ENCODE measurements around the gene CAPN1. TPM values are rescaled to one million over a fixed set of nuclear protein-coding genes. Genes with fewer than 3 reads are reported as not detected.
"Not testable (repeated sequence)": the region's sequence is repeated elsewhere in the genome, so short reads cannot be mapped to it uniquely, and the experiment has no call there.

Gene CAPN1
- total RNA-seq, 1 donor from 2014 or later: 130 TPM

DNA sequence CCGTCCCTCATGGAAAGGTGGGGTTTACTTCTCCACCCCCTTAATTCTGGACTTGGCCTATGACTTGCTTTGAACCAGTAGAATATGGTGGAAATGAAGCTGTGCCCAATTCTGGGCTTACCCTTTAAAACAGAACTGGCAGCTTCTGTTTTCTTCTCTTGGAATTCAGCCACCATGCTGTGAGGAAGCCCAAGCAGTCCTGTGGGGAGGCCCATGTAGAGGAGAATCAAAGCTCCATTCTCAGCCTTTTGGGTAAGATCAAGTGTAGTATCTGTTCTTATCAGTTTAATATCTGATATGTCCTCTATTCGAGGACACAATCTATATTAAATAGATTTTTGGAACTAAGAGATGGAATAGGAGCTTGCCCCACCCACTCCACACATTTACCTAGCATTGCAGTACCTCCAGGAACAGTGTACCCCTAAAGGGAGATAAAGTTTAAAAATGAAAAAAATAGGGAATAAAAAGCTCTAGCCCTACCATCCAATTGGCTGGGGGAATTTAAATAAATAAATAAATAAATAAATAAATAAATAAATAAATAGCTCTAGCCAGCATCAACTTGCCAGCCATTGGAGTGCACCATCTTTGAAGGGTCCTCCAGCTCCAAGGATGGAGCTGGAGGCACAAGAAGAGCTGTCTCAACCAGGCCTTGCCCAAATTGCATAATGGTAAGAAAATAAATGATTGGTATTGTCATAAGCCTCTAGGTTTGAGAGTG, 34.2 kb upstream of the CAPN1 start:
- no peak for DNase-seq (ENCODE audit: low spot score)
- no peaks in the 10 kb centered on the region for H3K9me3 Mint-ChIP-seq (ENCODE audit: low read depth)
- H3K27me3 Mint-ChIP-seq (ENCODE audit: low read depth): peaks cover 8% of the 10 kb centered on the region
- H3K27ac Mint-ChIP-seq (ENCODE audit: unreplicated experiment): no peak overlapping the region
- H3K4me1 Mint-ChIP-seq (ENCODE audit: low read depth): peaks cover 17% of the 10 kb centered on the region
- no peak overlapping the region for H3K4me3 Mint-ChIP-seq (ENCODE audit: unreplicated experiment)
- no peaks in the 10 kb centered on the region for H3K36me3 Mint-ChIP-seq (ENCODE audit: low read depth)
- TF ChIP-seq, protein P1, sequence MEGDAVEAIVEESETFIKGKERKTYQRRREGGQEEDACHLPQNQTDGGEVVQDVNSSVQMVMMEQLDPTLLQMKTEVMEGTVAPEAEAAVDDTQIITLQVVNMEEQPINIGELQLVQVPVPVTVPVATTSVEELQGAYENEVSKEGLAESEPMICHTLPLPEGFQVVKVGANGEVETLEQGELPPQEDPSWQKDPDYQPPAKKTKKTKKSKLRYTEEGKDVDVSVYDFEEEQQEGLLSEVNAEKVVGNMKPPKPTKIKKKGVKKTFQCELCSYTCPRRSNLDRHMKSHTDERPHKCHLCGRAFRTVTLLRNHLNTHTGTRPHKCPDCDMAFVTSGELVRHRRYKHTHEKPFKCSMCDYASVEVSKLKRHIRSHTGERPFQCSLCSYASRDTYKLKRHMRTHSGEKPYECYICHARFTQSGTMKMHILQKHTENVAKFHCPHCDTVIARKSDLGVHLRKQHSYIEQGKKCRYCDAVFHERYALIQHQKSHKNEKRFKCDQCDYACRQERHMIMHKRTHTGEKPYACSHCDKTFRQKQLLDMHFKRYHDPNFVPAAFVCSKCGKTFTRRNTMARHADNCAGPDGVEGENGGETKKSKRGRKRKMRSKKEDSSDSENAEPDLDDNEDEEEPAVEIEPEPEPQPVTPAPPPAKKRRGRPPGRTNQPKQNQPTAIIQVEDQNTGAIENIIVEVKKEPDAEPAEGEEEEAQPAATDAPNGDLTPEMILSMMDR (IDR thresholded peaks at IDR 0.05): no peak

DNA sequence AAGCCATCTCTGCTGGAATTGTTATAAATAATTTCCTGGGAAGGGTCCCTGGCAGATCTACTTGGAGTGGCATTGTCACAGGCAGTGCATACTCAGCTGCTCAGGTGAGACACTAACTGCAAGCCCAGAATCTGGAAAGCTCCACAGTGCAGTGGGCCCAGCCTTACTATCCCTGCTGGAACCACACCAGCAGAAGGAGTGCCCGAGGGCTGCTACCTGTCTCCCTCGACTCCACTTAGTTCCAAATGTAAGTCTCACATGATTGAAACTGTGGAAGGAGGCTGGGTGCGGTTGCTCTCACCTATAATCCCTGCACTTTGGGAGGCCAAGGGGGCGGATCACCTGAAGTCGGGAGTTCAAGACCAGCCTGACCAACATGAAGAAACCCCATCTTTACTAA, 33.1 kb upstream of the CAPN1 start:
- no peak overlapping the region for H3K4me3 Mint-ChIP-seq (ENCODE audit: unreplicated experiment)
- TF ChIP-seq, protein P1 (IDR thresholded peaks at IDR 0.05): no peak
- H3K27ac Mint-ChIP-seq (ENCODE audit: unreplicated experiment): no peak overlapping the region
- H3K4me1 Mint-ChIP-seq (ENCODE audit: low read depth): peaks cover 17% of the 10 kb centered on the region
- DNase-seq (ENCODE audit: low spot score): no peak
- H3K27me3 Mint-ChIP-seq (ENCODE audit: low read depth): peaks cover 8% of the 10 kb centered on the region
- no peaks in the 10 kb centered on the region for H3K36me3 Mint-ChIP-seq (ENCODE audit: low read depth)
- no peaks in the 10 kb centered on the region for H3K9me3 Mint-ChIP-seq (ENCODE audit: low read depth)

DNA sequence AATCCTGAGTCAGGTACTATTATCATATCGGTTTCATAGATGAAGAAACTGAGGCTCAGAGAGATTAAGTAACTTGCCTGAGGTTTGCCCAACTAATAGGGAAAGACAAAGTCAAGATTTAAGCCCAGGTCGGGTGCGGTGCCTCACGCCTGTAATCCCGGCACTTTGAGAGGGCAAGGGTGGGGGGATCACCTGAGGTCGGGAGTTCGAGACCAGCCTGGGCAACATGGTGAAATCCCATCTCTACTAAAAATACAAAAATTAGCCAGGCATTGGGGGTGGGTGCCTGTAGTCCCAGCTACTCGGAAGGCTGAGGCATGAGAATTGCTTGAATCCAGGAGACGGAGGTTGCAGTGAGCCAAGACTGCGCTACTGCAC, 31.6 kb upstream of the CAPN1 start:
- not testable (repeated sequence) for H3K36me3 Mint-ChIP-seq (ENCODE audit: low read depth); H3K9me3 Mint-ChIP-seq (ENCODE audit: low read depth); H3K27me3 Mint-ChIP-seq (ENCODE audit: low read depth); DNase-seq (ENCODE audit: low spot score)
- Mint-ChIP-seq H3K4me1 (ENCODE audit: low read depth) (peaks cover 17% of the 10 kb centered on the region), H3K4me3 (ENCODE audit: unreplicated experiment) (peak overlapping the region; percentile 47), H3K27ac (ENCODE audit: unreplicated experiment) (peak overlapping the region; percentile 94)

DNA sequence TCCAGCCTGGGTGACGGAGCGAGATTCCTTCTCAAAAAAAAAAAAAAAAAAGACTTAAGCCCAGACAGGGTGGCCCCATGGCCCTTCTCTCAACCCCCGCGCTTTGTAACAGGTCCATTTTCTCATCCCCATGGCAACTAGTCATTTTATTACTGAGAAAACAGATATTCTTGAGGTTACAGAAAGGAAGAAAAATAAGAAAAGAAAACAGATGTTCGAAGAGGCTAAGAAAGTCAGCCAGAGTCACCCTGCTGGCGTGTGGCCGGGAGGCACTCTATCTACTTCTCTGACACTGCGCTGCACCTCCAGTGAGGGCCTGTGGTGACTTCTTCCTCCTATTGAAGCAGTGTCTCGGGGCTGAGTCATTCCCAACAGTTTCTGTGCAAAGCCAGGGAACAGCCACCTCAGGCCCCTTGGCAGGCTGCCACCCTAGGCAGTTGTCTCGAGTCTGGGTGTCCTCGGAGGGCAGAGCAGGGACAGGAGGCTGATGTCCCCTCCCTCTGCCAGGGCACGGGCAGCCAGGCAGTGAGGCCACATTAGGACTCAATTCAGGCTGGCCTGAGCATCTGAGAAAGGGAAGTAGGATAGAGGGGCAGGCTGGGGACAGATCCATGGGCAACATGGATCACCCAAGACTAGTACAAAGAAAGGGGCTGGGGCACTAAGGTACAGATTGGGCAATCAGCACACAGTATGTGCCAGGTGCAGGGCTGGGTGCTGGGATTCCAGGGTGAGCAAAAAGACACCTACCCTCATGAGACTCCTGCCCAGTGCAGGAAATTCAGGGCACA, 31.0 kb upstream of the CAPN1 start:
- TF ChIP-seq, protein P1 (IDR thresholded peaks at IDR 0.05): peak; percentile 27
- no peak for DNase-seq (ENCODE audit: low spot score)
- H3K9me3 Mint-ChIP-seq (ENCODE audit: low read depth): no peaks in the 10 kb centered on the region
- H3K4me3 Mint-ChIP-seq (ENCODE audit: unreplicated experiment): peak overlapping the region; percentile 47
- H3K27me3 Mint-ChIP-seq (ENCODE audit: low read depth): peaks cover under 1% of the 10 kb centered on the region
- H3K36me3 Mint-ChIP-seq (ENCODE audit: low read depth): no peaks in the 10 kb centered on the region
- peaks cover 17% of the 10 kb centered on the region for H3K4me1 Mint-ChIP-seq (ENCODE audit: low read depth)
- H3K27ac Mint-ChIP-seq (ENCODE audit: unreplicated experiment): peak overlapping the region; percentile 94

DNA sequence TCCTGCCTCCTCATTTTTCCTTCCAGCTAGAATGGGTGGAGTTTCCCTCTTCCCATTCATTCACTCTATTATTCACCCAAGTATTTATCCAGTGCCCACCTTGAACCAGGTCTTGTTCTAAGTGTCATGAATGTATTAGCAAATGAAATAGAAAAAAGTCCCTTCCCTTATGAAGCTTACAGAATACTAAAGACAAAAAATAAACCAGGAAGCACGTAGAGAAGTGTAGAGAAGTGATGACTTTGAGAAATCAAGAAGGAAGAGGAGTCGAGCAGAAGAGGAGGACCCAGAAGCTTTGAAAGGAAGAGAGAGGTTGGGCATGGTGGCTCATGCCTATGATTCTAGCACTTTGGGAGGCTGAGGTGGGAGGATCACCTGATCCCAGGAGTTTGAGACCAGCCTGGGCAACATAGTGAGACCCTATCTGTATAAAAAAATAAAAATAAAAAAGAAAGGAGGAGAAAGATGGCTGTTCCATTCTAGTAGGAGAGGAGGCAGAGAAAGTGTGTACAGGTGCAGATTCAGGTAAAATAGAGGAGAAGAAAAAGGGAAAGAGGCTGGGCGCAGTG, 30.3 kb upstream of the CAPN1 start:
- Mint-ChIP-seq H3K9me3 (ENCODE audit: low read depth) (no peaks in the 10 kb centered on the region), H3K27ac (ENCODE audit: unreplicated experiment) (peak overlapping the region; percentile 94)
- TF ChIP-seq, protein P1 (IDR thresholded peaks at IDR 0.05): no peak

More for the DNA sequence above, 30.3 kb upstream of the CAPN1 start:
- H3K36me3 Mint-ChIP-seq (ENCODE audit: low read depth): no peaks in the 10 kb centered on the region
- H3K4me3 Mint-ChIP-seq (ENCODE audit: unreplicated experiment): no peak overlapping the region
- H3K27me3 Mint-ChIP-seq (ENCODE audit: low read depth): no peaks in the 10 kb centered on the region
- H3K4me1 Mint-ChIP-seq (ENCODE audit: low read depth): peaks cover 17% of the 10 kb centered on the region
- no peak for DNase-seq (ENCODE audit: low spot score)
